ENCODE data around the gene CDC42EP2.

The CDC42EP2 gene

GRCh38 chr11:65353376-65353775 is 38.7 kb downstream of the CDC42EP2 start:
- H3K27ac ChIP-seq (replicated peaks): no peak overlapping the region
- no peak for DNase-seq (ENCODE audit: low read depth in 1 of 2, low spot score in 1 of 2)
- no peak for TF ChIP-seq GABPA (IDR thresholded peaks at IDR 0.05; ENCODE audit: low read depth)
- TF ChIP-seq POLR2AphosphoS5 (IDR thresholded peaks at IDR 0.05; ENCODE audit: low read depth): no peak
- TF ChIP-seq REST (IDR thresholded peaks at IDR 0.05; ENCODE audit: insufficient replicate concordance, low read depth): no peak
- TF ChIP-seq CTCF (IDR thresholded peaks at IDR 0.05; ENCODE audit: insufficient read depth, low read length): no peak
- TF ChIP-seq SPI1 (IDR thresholded peaks at IDR 0.05; ENCODE audit: borderline replicate concordance, low read depth): no peak
- H3K27me3 ChIP-seq (ENCODE audit: insufficient read depth, poor library complexity, severe bottlenecking): no peaks in the 10 kb centered on the region
- H3K4me3 ChIP-seq (replicated peaks; ENCODE audit: insufficient read depth, low read length): no peak overlapping the region

- Histone ChIP-seq H3K27me3 (ENCODE audit: insufficient read depth, poor library complexity, severe bottlenecking) (no peaks in the 10 kb centered on the region), H3K27ac (replicated peaks) (no peak overlapping the region), H3K4me3 (replicated peaks; ENCODE audit: insufficient read depth, low read length) (no peak overlapping the region)
- no peak for DNase-seq (ENCODE audit: low read depth in 1 of 2, low spot score in 1 of 2)
- TF ChIP-seq CTCF (IDR thresholded peaks at IDR 0.05; ENCODE audit: insufficient read depth, low read length) (no peak), SPI1 (IDR thresholded peaks at IDR 0.05; ENCODE audit: borderline replicate concordance, low read depth) (no peak)
These were observed 39.2 kb downstream of the CDC42EP2 start for GRCh38 chr11:65353900-65354264.

GRCh38 chr11:65354265-65355012 is 39.8 kb downstream of the CDC42EP2 start, which contains the start of gene TIGD3:
Gene TIGD3 (plus strand): TSS chr11:65354751. CDS start chr11:65355809, 1,058 bp downstream.
- H3K27me3 ChIP-seq (ENCODE audit: insufficient read depth, poor library complexity, severe bottlenecking): no peaks in the 10 kb centered on the region

More at GRCh38 chr11:65354265-65355012, 39.8 kb downstream of the CDC42EP2 start, which contains the start of gene TIGD3:
- Histone ChIP-seq H3K27ac (replicated peaks) (peak within 1 kb of the TSS; percentile 39; the same call in 1 of the 2 replicates), H3K4me3 (replicated peaks; ENCODE audit: insufficient read depth, low read length) (peak within 1 kb of the TSS; percentile 67)
- no peak for TF ChIP-seq GABPA (IDR thresholded peaks at IDR 0.05; ENCODE audit: low read depth)
- TF ChIP-seq REST (IDR thresholded peaks at IDR 0.05; ENCODE audit: insufficient replicate concordance, low read depth): peak; percentile 88
- TF ChIP-seq CTCF (IDR thresholded peaks at IDR 0.05; ENCODE audit: insufficient read depth, low read length): no peak
- no peak for TF ChIP-seq POLR2AphosphoS5 (IDR thresholded peaks at IDR 0.05; ENCODE audit: low read depth)
- peak; percentile 58; the same call in 1 of the 2 replicates for TF ChIP-seq SPI1 (IDR thresholded peaks at IDR 0.05; ENCODE audit: borderline replicate concordance, low read depth)
- peak; percentile 89 to 95 for DNase-seq (ENCODE audit: low read depth in 1 of 2, low spot score in 1 of 2)

All from HL-60 (cell line).